CD4-positive, CD25-positive, alpha-beta regulatory T cell (primary cell): ENCODE measurements around the gene DNAAF5. TPM values are rescaled to one million over a fixed set of nuclear protein-coding genes. Genes with fewer than 3 reads are reported as not detected.
A peak's percentile ranks its signal among the peaks of the same experiment; 100 is the strongest.

Source experiments
- ATAC-seq, 2 donors: fragments of 150-1000 bp; cut with Tn5 transposase; one replicate each; pipeline ENCODE4 v1.10.0; 2021; ENCODE audit warnings: low read depth in 2 of 2, moderate number of reproducible peaks in 2 of 2, moderate library complexity in 1 of 2
- DNase-seq, 3 donors: peaks; one replicate each; pipeline versions ENCODE4 v3.0.0 to v3.0.0-alpha.2; 2012 to 2022; ENCODE audit warnings: mixed read lengths in 1 of 3
- H3K27ac ChIP-seq: one replicate; pipeline ENCODE4 v1.7.0; 2013; ENCODE audit warnings: mild to moderate bottlenecking, low read length; ENCODE audit not compliant: insufficient read depth, poor library complexity, severe bottlenecking
- H3K27me3 ChIP-seq: one replicate; pipeline ENCODE4 v1.7.0; 2013; ENCODE audit warnings: low read length; ENCODE audit not compliant: control insufficient read depth, insufficient read depth
- H3K36me3 ChIP-seq: one replicate; pipeline ENCODE4 v1.7.0; 2013; ENCODE audit warnings: mild to moderate bottlenecking, low read length, moderate library complexity; ENCODE audit not compliant: control insufficient read depth, insufficient read depth
- H3K4me1 ChIP-seq: 2 replicates; pipeline ENCODE4 v1.7.0; 2013; ENCODE audit warnings: mild to moderate bottlenecking, low read length; ENCODE audit not compliant: insufficient read depth, control insufficient read depth, poor library complexity, severe bottlenecking
- H3K4me3 ChIP-seq: one replicate; pipeline ENCODE4 v1.7.0; 2013; ENCODE audit warnings: low read depth, mild to moderate bottlenecking, low read length, moderate library complexity
- H3K9me3 ChIP-seq, 2 experiments: 1 replicate in 1 of 2; 2 replicates in 1 of 2; pipeline ENCODE4 v1.7.0; 2013; ENCODE audit warnings: low read length in 2 of 2, mild to moderate bottlenecking in 1 of 2, moderate library complexity in 1 of 2; ENCODE audit not compliant: control insufficient read depth in 2 of 2
- H3K27ac Mint-ChIP-seq, 3 donors: one replicate each; pipeline ENCODE4 v1.8.0; 2020 to 2022; ENCODE audit warnings: mild to moderate bottlenecking in 3 of 3, mixed read lengths in 3 of 3, moderate library complexity in 2 of 3
- H3K27me3 Mint-ChIP-seq: one replicate; pipeline ENCODE4 v1.8.0; 2022; ENCODE audit warnings: mild to moderate bottlenecking, mixed read lengths
- H3K36me3 Mint-ChIP-seq: one replicate; pipeline ENCODE4 v1.8.0; 2020; ENCODE audit warnings: mixed read lengths
- H3K4me1 Mint-ChIP-seq, 4 donors: one replicate each; pipeline ENCODE4 v1.8.0; 2020 to 2022; ENCODE audit warnings: mixed read lengths in 4 of 4, mild to moderate bottlenecking in 1 of 4
- H3K4me3 Mint-ChIP-seq, 4 donors: one replicate each; pipeline ENCODE4 v1.8.0; 2020 to 2022; ENCODE audit warnings: mild to moderate bottlenecking in 4 of 4, mixed read lengths in 4 of 4, moderate library complexity in 3 of 4
- H3K9me3 Mint-ChIP-seq, 7 donors: one replicate each; pipeline ENCODE4 v1.8.0; 2020 to 2022; ENCODE audit warnings: mixed read lengths in 7 of 7, mild to moderate bottlenecking in 3 of 7, moderate library complexity in 2 of 7
- polyA plus RNA-seq, 4 donors: library from polyadenylated mRNA; unstranded; fragments of 300-500 nt; fragmentation: Illumina TruSeq; gene quantifications; one replicate each; pipeline ENCODE4 v1.2.3, GENCODE V29; 2021
- total RNA-seq: library from RNA; stranded (reverse); gene quantifications from one replicate; pipeline ENCODE4 v1.2.3, GENCODE V29; 2022

Gene DNAAF5
- total RNA-seq (11.9 TPM), polyA plus RNA-seq (1 to 10 TPM in 3 of 4 donors, under 1 TPM in 1; 0.84 to 3.2 (median 2.0) TPM)

DNA sequence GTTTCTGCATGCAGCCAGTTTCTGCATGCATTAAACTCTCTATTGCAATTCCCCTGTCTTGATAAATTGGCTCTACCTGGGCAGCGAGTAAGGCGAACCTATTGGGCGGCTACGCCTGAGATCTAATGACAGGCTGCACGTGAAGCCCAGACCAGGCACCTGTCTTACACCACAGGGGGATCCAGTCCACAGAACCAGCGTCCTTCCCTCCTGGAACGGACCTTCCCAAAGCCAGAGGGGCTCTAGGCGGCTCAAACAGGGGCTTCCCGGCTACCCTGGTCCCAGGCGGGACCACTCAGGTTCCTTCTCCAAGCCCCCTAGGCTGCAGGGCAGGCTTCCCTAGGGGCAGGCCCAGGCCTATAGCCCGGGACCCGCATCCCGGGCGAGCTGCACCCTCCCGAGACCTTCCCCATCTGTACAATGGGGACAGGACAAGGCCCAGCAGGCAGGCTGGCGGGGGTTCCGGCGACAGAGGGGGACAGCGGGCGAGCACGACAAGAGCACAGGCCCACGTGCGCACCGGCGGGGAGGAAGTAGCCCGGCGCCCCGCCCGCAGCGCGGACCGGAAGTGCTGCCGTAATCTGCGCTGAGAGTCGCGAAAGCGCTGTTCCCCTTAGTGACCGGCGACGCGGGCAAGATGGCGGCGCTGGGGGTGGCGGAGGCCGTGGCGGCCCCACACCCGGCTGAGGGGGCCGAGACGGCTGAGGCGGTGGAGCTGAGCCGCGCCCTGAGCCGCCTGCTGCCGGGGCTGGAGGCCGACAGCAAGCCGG is at the start of gene DNAAF5:
Gene DNAAF5, plus strand, starts transcription at position 616 of the 770 bp plus-strand sequence. Its CDS starts 22 bp downstream, at position 638.
- ATAC-seq (peak; percentile 90 to 91), DNase-seq (peak; percentile 78 to 93 (median 85))
- Mint-ChIP-seq H3K9me3 (peaks cover 0 to 4% (median 0%) of the 10 kb centered on the region in 7 donors), H3K4me1 (peaks cover 0 to 25% (median 13%) of the 10 kb centered on the region in 4 donors), H3K4me3 (peak within 1 kb of the TSS; percentile 83 to 89 (median 86)), H3K36me3 (peaks cover 16% of the 10 kb centered on the region), H3K27me3 (no peaks in the 10 kb centered on the region), H3K27ac (peak within 1 kb of the TSS; percentile 49 to 82 (median 51))
- peaks cover 1% of the 10 kb centered on the region for H3K36me3 ChIP-seq
- H3K4me1 ChIP-seq, result peaks cover 19% of the 10 kb centered on the region
- no peaks in the 10 kb centered on the region for H3K27me3 ChIP-seq
- H3K27ac ChIP-seq, result peak within 1 kb of the TSS; percentile 61
- H3K4me3 ChIP-seq, result peak within 1 kb of the TSS; percentile 55
- no peaks in the 10 kb centered on the region for H3K9me3 ChIP-seq

DNA sequence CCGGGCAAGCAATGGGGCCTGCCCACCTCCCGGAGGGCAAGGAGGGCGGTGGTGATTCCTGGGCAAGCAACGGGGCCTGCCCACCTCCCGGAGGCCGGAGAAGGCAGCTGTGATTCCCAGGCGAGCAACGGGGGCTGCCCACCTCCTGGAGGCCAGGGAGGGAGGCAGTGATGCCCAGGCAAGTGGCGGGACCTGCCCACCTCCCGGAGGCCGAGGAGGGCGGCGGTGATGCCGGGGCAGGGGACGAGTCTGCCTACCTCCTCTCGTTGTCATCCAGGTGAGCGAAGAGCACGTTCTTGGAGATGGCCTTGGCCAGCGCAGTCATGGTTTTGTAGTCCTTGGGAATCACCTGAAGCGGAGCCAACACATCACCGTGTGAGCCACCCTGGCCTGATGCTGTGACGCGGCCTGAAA is 49.5 kb upstream of the DNAAF5 start:
- Histone ChIP-seq H3K4me1 (no peaks in the 10 kb centered on the region), H3K27ac (no peak overlapping the region), H3K27me3 (no peaks in the 10 kb centered on the region), H3K4me3 (no peak overlapping the region), H3K36me3 (peaks cover 4% of the 10 kb centered on the region), H3K9me3 (no peaks in the 10 kb centered on the region)
- Mint-ChIP-seq H3K36me3 (peaks cover 27% of the 10 kb centered on the region), H3K27ac (no peak overlapping the region), H3K9me3 (peaks cover 0 to 2% (median 0%) of the 10 kb centered on the region in 7 donors), H3K4me1 (no peaks in the 10 kb centered on the region), H3K4me3 (no peak overlapping the region), H3K27me3 (no peaks in the 10 kb centered on the region)
- ATAC-seq (no peak), DNase-seq (no peak)

DNA sequence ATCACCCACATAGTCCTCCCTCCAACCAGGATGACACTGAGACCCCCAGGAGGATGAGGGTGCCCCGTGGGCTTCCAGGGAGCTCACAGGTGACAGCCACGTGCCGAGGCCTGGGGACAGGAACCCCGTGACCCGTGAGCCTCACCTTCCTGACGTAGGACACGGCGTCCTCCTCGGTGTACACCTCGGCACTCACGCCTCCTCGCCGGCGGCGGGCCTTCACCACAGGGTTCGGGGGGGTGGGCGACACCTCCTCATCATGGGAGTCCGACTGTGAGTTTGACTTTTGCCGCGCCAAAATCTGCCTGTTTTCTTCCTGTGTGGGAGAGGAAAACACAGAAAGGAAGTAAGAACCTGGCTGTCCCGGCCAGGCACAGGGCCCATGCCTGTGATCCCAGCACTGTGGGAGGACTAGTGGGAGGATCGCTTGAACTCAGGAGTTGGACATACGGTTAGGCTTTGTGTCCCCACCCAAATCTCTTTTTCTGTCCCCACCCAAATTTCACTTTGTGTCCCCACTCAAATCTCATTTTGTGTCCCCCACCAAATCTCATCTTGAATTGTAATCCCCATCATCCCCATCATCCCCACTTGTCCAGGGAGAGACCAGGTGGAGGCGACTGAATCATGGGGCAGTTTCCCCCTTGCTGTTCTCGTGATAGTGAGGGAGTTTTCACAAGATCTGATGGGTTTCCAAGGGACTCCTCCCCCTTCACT is 45.9 kb upstream of the DNAAF5 start:
- Mint-ChIP-seq H3K27me3 (no peaks in the 10 kb centered on the region), H3K36me3 (peaks cover 38% of the 10 kb centered on the region), H3K4me3 (no peak overlapping the region), H3K9me3 (peaks cover 0 to 8% (median under 1%) of the 10 kb centered on the region in 7 donors), H3K4me1 (no peaks in the 10 kb centered on the region), H3K27ac (peak overlapping the region in 1 of 3 donors; percentile 69)
- Histone ChIP-seq H3K27ac (no peak overlapping the region), H3K27me3 (no peaks in the 10 kb centered on the region), H3K36me3 (peaks cover 4% of the 10 kb centered on the region), H3K9me3 (peaks cover 3 to 6% of the 10 kb centered on the region in 2 experiments), H3K4me3 (no peak overlapping the region), H3K4me1 (no peaks in the 10 kb centered on the region)
- ATAC-seq (no peak), DNase-seq (no peak)

DNA sequence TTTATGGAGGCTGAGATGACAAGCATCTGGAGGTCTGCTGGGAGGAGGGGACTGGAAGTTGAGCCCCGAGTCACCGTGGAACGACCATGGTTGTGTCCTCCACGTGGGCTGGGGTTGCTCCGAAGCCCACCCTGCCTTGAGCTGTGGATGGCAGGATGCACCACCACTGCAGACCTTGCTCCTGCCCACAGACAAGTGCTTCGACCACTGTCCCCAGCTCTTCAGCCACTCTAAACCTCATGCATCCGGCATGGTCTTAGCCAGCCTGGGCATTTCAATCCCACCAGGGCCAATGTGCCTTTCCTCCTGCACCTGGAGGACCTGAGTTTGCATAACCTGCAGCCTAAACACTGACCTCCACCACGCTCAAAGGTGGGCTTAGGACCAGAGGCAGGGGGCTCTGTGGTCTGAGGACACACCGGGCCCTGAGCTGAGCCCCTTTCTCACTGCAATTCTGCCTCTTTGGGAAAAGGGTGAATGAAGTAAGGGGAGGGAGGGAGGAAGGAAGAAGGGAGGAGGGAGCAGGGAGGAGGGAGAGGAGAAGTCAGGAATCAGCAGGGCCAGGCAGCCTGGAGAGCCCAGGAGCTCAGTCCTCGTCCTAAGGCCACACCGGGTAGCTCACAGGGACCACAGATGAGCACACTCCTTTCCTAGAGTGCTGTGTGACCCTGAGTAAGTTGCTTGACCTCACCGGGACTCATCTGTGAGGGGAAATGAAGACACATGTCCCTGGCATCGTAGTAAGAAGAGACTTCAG is 44.8 kb upstream of the DNAAF5 start:
- H3K36me3 ChIP-seq, result peaks cover 4% of the 10 kb centered on the region
- no peak overlapping the region for H3K4me3 ChIP-seq
- no peak overlapping the region for H3K27ac ChIP-seq
- H3K9me3 Mint-ChIP-seq, result peaks cover 0 to 19% (median 8%) of the 10 kb centered on the region in 7 donors
- H3K27ac Mint-ChIP-seq, result no peak overlapping the region
- peaks cover 37% of the 10 kb centered on the region for H3K36me3 Mint-ChIP-seq
- no peaks in the 10 kb centered on the region for H3K27me3 ChIP-seq
- no peaks in the 10 kb centered on the region for H3K4me1 ChIP-seq
- no peak overlapping the region for H3K4me3 Mint-ChIP-seq
- DNase-seq, result no peak
- no peaks in the 10 kb centered on the region for H3K27me3 Mint-ChIP-seq
- no peaks in the 10 kb centered on the region for H3K4me1 Mint-ChIP-seq
- no peak for ATAC-seq
- H3K9me3 ChIP-seq, result peaks cover 13 to 14% of the 10 kb centered on the region in 2 experiments

DNA sequence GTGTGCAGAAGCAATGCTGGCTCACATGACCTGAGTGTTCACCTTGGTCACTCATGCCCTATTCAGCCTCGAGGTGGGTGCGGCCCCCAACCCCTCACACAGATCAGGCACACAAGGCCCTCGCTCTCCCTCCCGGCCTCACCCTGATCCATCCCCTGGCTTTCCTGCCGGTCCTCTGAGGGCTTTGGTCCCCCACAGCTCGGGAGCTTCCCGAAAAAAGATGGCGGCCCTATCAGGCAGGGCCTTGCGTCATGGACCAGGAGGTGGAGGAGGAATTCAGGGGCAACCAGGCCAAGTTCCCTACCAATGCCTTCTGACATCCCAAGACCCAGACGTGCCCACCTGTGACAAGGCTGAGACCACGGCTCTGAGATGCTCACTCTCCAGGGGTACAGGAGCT is 43.7 kb upstream of the DNAAF5 start:
- no peak overlapping the region for H3K4me3 Mint-ChIP-seq
- Histone ChIP-seq H3K36me3 (peaks cover 4% of the 10 kb centered on the region), H3K4me3 (no peak overlapping the region), H3K4me1 (no peaks in the 10 kb centered on the region), H3K27ac (no peak overlapping the region), H3K27me3 (no peaks in the 10 kb centered on the region), H3K9me3 (peaks cover 15 to 20% of the 10 kb centered on the region in 2 experiments)
- DNase-seq (no peak), ATAC-seq (no peak)
- peaks cover 40% of the 10 kb centered on the region for H3K36me3 Mint-ChIP-seq
- no peak overlapping the region for H3K27ac Mint-ChIP-seq
- no peaks in the 10 kb centered on the region for H3K4me1 Mint-ChIP-seq
- no peaks in the 10 kb centered on the region for H3K27me3 Mint-ChIP-seq
- peaks cover 0 to 25% (median 16%) of the 10 kb centered on the region in 7 donors for H3K9me3 Mint-ChIP-seq

DNA sequence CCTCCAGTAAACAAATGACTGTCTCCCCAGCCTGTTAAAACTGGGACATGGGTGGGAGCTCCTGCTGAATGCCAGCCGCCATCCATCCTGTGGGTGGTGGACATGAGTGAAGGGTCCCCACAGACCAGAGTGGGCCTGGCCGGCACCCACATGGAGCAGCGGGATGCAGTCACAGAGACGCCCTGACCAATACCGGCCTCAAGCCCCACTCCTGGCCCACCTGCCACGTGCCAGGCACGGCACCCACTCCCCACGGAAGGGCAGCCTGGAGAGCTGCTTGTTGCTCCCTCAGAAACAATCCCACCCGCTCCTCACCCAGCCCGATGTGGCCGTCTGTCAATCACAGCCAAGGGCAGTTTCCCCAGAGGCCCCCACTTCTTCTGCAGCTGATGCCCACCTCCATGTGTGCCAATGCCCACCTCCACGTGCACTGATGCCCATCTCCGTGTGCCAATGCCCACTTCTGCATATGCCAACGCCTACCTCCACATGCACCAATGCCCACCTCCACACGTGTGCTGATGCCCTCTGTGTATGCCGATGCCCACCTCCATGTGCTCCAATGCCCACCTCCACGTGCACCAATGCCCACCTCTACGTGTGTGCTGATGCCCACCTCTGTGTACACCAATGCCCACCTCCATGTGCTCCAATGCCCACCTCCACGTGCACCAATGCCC is 42.8 kb upstream of the DNAAF5 start:
- Histone ChIP-seq H3K27me3 (no peaks in the 10 kb centered on the region), H3K27ac (no peak overlapping the region), H3K36me3 (peaks cover 4% of the 10 kb centered on the region), H3K4me3 (no peak overlapping the region), H3K9me3 (peaks cover 19 to 24% of the 10 kb centered on the region in 2 experiments), H3K4me1 (no peaks in the 10 kb centered on the region)
- Mint-ChIP-seq H3K4me3 (no peak overlapping the region), H3K36me3 (peaks cover 39% of the 10 kb centered on the region), H3K9me3 (peaks cover 0 to 29% (median 18%) of the 10 kb centered on the region in 7 donors), H3K27ac (no peak overlapping the region), H3K4me1 (no peaks in the 10 kb centered on the region), H3K27me3 (no peaks in the 10 kb centered on the region)
- DNase-seq (no peak), ATAC-seq (no peak)

DNA sequence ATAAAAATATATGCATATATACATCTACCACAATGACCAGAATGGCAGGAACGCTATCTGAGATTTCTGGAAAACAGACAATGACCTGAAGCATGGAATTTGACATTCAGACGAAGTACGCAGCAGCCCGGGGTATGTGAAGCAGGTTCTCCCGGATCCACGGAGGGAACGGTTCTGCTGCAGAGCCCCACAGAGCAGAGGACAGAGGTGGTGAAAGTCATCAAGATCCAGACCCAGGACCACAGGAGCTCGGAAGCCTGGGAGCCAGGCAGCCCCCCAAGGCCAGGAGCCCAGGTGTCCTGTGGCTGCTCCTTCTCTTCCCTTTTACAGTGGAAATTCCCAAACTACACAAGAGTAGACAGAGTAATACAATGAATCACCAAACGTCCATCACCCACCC is 42.1 kb upstream of the DNAAF5 start:
- Mint-ChIP-seq H3K9me3 (peaks cover 0 to 32% (median 19%) of the 10 kb centered on the region in 7 donors), H3K4me1 (no peaks in the 10 kb centered on the region), H3K36me3 (peaks cover 38% of the 10 kb centered on the region), H3K27ac (no peak overlapping the region), H3K27me3 (no peaks in the 10 kb centered on the region), H3K4me3 (no peak overlapping the region)
- no peak for DNase-seq
- Histone ChIP-seq H3K27me3 (no peaks in the 10 kb centered on the region), H3K4me3 (no peak overlapping the region), H3K36me3 (peaks cover 4% of the 10 kb centered on the region), H3K9me3 (peaks cover 26 to 27% of the 10 kb centered on the region in 2 experiments), H3K4me1 (no peaks in the 10 kb centered on the region), H3K27ac (no peak overlapping the region)
- no peak for ATAC-seq
